Neural progenitor cell (in vitro differentiated cells): Measurements from ENCODE around the gene CEP78.

Source experiments
- CTCF ChIP-seq: fragments of 200-600 bp; sonication (generic); IDR thresholded peaks from 2 replicates; pipeline ENCODE4 v1.5.1; 2017; ENCODE audit warnings: antibody characterized with exemption, mild to moderate bottlenecking
- EZH2 ChIP-seq: fragments of 200-600 bp; sonication (generic); IDR thresholded peaks from 2 replicates; pipeline ENCODE4 v1.6.1; 2017; ENCODE audit warnings: antibody characterized with exemption, mild to moderate bottlenecking, moderate library complexity

DNA sequence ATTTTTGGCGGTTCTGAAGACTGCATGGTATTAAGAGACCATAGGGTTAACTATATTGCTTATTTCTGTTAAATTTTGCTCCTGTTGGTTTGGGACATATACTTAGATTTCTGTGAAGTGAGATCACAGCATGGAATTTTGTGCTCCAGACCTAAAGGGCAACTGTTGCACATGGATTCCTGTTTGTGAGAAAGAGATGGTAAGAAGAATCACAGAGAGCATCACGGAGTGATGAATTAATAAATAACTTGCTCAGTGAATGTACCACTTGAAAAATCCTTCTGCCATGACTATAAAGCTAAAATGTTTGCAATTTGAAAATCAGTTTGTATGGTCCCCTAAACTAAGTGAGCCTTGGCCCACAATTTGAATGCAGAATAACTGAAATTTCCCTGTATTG lies 65.6 kb downstream of the CEP78 start:
- no peak for TF ChIP-seq CTCF
- no peak for TF ChIP-seq EZH2
